PFSK-1 (cell line): ENCODE data around the gene RPTOR.

Source experiments
- POLR2AphosphoS5 ChIP-seq: IDR thresholded peaks from 2 replicates; pipeline ENCODE4 v1.6.1; 2012; ENCODE audit warnings: low read depth, mild to moderate bottlenecking, control low read depth, low read length, moderate library complexity
- TAF1 ChIP-seq: IDR thresholded peaks from 2 replicates; pipeline ENCODE4 v1.6.1; 2012; ENCODE audit warnings: low read length, control low read depth, borderline replicate concordance; ENCODE audit not compliant: insufficient read depth
- TF ChIP-seq, protein P1 (sequence below), 2 experiments: IDR thresholded peaks; 2 replicates each; pipeline versions ENCODE4 v1.6.1 to v1.8.0; 2011 to 2012; ENCODE audit warnings: low read depth in 2 of 2, low read length in 2 of 2, control low read depth in 1 of 2, inconsistent platforms in 1 of 2, mild to moderate bottlenecking in 1 of 2, moderate library complexity in 1 of 2; ENCODE audit not compliant: insufficient read depth in 1 of 2

DNA sequence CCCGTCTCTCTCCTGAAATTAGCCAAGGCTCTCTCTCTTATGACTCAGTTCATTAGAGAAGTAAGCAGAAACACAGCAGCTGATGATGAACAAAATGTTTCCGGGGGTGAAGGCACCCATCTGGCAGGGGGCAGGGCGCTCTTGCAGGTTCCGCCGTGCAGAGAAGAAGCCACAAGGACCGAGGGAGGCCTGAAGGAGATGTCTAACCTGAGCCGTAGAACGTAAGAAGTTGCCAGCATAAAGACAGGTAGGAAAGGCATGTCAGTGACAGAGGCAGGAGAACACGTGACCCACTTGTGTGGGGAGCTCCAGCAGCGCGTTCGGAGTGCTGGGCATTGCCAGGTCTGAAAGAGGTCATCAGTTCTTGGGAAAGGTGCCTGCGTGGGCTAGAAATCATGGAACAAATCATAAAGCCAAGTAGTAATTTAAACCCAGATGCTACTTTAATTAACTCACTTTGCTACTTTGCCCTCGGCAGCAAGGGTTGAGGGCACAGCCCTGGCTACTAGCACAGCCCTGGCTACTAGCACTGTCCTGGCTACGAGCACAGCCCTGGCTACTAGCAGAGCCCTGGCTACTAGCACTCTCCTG is 198.6 kb downstream of the RPTOR start:
- no peak for TF ChIP-seq POLR2AphosphoS5
- TF ChIP-seq, protein P1, sequence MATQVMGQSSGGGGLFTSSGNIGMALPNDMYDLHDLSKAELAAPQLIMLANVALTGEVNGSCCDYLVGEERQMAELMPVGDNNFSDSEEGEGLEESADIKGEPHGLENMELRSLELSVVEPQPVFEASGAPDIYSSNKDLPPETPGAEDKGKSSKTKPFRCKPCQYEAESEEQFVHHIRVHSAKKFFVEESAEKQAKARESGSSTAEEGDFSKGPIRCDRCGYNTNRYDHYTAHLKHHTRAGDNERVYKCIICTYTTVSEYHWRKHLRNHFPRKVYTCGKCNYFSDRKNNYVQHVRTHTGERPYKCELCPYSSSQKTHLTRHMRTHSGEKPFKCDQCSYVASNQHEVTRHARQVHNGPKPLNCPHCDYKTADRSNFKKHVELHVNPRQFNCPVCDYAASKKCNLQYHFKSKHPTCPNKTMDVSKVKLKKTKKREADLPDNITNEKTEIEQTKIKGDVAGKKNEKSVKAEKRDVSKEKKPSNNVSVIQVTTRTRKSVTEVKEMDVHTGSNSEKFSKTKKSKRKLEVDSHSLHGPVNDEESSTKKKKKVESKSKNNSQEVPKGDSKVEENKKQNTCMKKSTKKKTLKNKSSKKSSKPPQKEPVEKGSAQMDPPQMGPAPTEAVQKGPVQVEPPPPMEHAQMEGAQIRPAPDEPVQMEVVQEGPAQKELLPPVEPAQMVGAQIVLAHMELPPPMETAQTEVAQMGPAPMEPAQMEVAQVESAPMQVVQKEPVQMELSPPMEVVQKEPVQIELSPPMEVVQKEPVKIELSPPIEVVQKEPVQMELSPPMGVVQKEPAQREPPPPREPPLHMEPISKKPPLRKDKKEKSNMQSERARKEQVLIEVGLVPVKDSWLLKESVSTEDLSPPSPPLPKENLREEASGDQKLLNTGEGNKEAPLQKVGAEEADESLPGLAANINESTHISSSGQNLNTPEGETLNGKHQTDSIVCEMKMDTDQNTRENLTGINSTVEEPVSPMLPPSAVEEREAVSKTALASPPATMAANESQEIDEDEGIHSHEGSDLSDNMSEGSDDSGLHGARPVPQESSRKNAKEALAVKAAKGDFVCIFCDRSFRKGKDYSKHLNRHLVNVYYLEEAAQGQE (IDR thresholded peaks at IDR 0.05; ENCODE audit: insufficient read depth in 1 of 2, low read depth in 2 of 2, low read length in 2 of 2), result no peak
- no peak for TF ChIP-seq TAF1
